Measurements from ENCODE around the gene LPP. TPM values are rescaled to one million over a fixed set of nuclear protein-coding genes. Genes with fewer than 3 reads are reported as not detected.

LPP gene
- total RNA-seq, 1 experiment from 2014 or later: 120 TPM

DNA sequence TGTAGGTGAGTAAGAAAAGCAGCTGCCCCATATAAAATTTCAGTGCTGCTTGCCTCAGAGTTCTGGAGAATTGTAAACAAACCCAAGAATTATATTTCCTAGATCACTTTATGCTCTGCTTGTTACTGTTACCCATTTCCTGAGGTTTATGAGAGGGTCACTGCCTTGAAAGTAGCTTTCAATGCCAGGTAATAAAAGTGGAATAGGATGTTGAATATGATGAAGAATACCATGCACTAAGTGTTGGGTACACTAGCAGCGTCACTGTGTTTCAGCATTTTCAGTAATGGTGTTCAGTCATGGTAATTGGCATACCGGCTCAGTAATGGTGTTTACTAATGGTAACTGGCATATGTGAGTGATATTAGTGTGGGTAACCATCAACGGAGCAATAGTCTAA is 568.0 kb downstream of the LPP start:
- no TSS peak for BruUV-seq (replicated peaks)
- Histone ChIP-seq H3K4me1 (no peaks in the 10 kb centered on the region), H3K36me3 (ENCODE audit: control insufficient read depth, insufficient read depth, low read length) (no peaks in the 10 kb centered on the region), H3K9me3 (no peaks in the 10 kb centered on the region), H3K4me3 (ENCODE audit: low read depth, low read length) (no peak overlapping the region), H3K27me3 (replicated peaks; ENCODE audit: control insufficient read depth, insufficient read depth, low read length) (no peaks in the 10 kb centered on the region)
- ChIA-PET CTCF (no interaction called here), POLR2A (no interaction called here)
- TF ChIP-seq, protein P1, sequence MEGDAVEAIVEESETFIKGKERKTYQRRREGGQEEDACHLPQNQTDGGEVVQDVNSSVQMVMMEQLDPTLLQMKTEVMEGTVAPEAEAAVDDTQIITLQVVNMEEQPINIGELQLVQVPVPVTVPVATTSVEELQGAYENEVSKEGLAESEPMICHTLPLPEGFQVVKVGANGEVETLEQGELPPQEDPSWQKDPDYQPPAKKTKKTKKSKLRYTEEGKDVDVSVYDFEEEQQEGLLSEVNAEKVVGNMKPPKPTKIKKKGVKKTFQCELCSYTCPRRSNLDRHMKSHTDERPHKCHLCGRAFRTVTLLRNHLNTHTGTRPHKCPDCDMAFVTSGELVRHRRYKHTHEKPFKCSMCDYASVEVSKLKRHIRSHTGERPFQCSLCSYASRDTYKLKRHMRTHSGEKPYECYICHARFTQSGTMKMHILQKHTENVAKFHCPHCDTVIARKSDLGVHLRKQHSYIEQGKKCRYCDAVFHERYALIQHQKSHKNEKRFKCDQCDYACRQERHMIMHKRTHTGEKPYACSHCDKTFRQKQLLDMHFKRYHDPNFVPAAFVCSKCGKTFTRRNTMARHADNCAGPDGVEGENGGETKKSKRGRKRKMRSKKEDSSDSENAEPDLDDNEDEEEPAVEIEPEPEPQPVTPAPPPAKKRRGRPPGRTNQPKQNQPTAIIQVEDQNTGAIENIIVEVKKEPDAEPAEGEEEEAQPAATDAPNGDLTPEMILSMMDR (IDR thresholded peaks at IDR 0.05; ENCODE audit: insufficient read depth in 1 of 2, low read depth in 1 of 2, low read length in 1 of 2, severe bottlenecking in 1 of 2, unreplicated experiment in 1 of 2): no peak
- Mint-ChIP-seq H3K27me3 (ENCODE audit: insufficient read depth, unreplicated experiment) (no peaks in the 10 kb centered on the region), H3K4me1 (ENCODE audit: low read depth, unreplicated experiment) (no peaks in the 10 kb centered on the region), H3K4me3 (ENCODE audit: unreplicated experiment) (no peak overlapping the region), H3K36me3 (ENCODE audit: insufficient read depth, unreplicated experiment) (peaks cover 15% of the 10 kb centered on the region), H3K27ac (ENCODE audit: unreplicated experiment) (no peak overlapping the region), H3K9me3 (ENCODE audit: unreplicated experiment) (no peaks in the 10 kb centered on the region)
- no peak for DNase-seq
- intact Hi-C loops (cut with micrococcal nuclease; ENCODE audit: unreplicated experiment): no loop called here

DNA sequence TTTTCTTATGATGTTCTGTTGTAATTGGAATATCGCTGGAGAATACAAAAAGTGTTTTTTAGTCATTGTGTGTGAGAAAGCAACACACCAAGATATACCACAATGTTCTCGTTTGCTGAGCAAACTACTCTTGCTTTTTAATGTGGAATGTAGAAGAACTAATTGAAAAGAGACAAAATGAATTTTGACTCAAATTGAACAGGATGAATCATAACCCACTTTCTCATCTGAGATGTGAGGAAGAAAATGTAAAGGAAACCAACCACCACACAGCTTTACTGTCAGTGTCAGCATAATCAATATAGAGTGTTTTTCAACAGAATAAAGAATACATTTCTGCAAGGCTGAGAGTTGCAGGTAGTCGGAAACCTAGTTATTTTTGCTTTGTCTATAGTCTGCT is 569.0 kb downstream of the LPP start:
- POLR2A ChIA-PET: no interaction called here
- H3K36me3 Mint-ChIP-seq (ENCODE audit: insufficient read depth, unreplicated experiment): peaks cover 15% of the 10 kb centered on the region
- CTCF ChIA-PET: no interaction called here
- no peak overlapping the region for H3K27ac Mint-ChIP-seq (ENCODE audit: unreplicated experiment)
- no peaks in the 10 kb centered on the region for H3K27me3 Mint-ChIP-seq (ENCODE audit: insufficient read depth, unreplicated experiment)
- Histone ChIP-seq H3K9me3 (no peaks in the 10 kb centered on the region), H3K4me3 (ENCODE audit: low read depth, low read length) (no peak overlapping the region), H3K36me3 (ENCODE audit: control insufficient read depth, insufficient read depth, low read length) (no peaks in the 10 kb centered on the region), H3K4me1 (no peaks in the 10 kb centered on the region), H3K27me3 (replicated peaks; ENCODE audit: control insufficient read depth, insufficient read depth, low read length) (no peaks in the 10 kb centered on the region)
- H3K9me3 Mint-ChIP-seq (ENCODE audit: unreplicated experiment): no peaks in the 10 kb centered on the region
- no peaks in the 10 kb centered on the region for H3K4me1 Mint-ChIP-seq (ENCODE audit: low read depth, unreplicated experiment)
- intact Hi-C loops (cut with micrococcal nuclease; ENCODE audit: unreplicated experiment): no loop called here
- BruUV-seq (replicated peaks): no TSS peak
- H3K4me3 Mint-ChIP-seq (ENCODE audit: unreplicated experiment): no peak overlapping the region
- TF ChIP-seq, protein P1 (IDR thresholded peaks at IDR 0.05; ENCODE audit: insufficient read depth in 1 of 2, low read depth in 1 of 2, low read length in 1 of 2, severe bottlenecking in 1 of 2, unreplicated experiment in 1 of 2): no peak
- no peak for DNase-seq

DNA sequence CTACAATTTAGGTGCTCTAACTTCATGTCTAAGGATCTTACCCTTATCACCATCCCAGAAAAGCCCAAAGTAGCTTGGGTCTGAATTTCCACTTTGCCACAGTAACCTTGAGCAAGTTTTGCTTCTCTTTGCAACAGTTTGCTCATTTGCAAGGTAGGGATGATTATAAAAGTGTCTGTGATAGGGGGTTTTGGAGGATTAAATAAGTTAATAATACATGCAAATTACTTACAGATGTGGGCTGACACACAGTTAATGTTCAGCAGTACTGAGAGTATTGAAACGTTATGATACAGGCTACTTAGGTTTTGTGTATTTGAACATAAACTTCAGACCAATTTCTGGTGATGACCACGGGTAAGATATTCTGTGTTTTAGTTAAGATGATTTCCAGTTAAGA is 573.1 kb downstream of the LPP start:
- H3K27me3 ChIP-seq (replicated peaks; ENCODE audit: control insufficient read depth, insufficient read depth, low read length): no peaks in the 10 kb centered on the region
- CTCF ChIA-PET: no interaction called here
- Mint-ChIP-seq H3K4me1 (ENCODE audit: low read depth, unreplicated experiment) (peaks cover 8% of the 10 kb centered on the region), H3K27ac (ENCODE audit: unreplicated experiment) (no peak overlapping the region), H3K9me3 (ENCODE audit: unreplicated experiment) (no peaks in the 10 kb centered on the region), H3K36me3 (ENCODE audit: insufficient read depth, unreplicated experiment) (peaks cover 33% of the 10 kb centered on the region), H3K27me3 (ENCODE audit: insufficient read depth, unreplicated experiment) (no peaks in the 10 kb centered on the region), H3K4me3 (ENCODE audit: unreplicated experiment) (no peak overlapping the region)
- H3K4me1 ChIP-seq: peaks cover 13% of the 10 kb centered on the region; the same call in 1 of the 2 replicates
- DNase-seq: no peak
- TF ChIP-seq, protein P1 (IDR thresholded peaks at IDR 0.05; ENCODE audit: insufficient read depth in 1 of 2, low read depth in 1 of 2, low read length in 1 of 2, severe bottlenecking in 1 of 2, unreplicated experiment in 1 of 2): no peak
- intact Hi-C loops (cut with micrococcal nuclease; ENCODE audit: unreplicated experiment): no loop called here
- POLR2A ChIA-PET: no interaction called here
- no TSS peak for BruUV-seq (replicated peaks)
- H3K36me3 ChIP-seq (ENCODE audit: control insufficient read depth, insufficient read depth, low read length): no peaks in the 10 kb centered on the region
- no peaks in the 10 kb centered on the region for H3K9me3 ChIP-seq
- H3K4me3 ChIP-seq (ENCODE audit: low read depth, low read length): no peak overlapping the region

Measured in Caco-2 (cell line).